K562 (cell line): ENCODE measurements around the gene TULP1. TPM values are rescaled to one million over a fixed set of nuclear protein-coding genes. Genes with fewer than 3 reads are reported as not detected.
A peak's percentile ranks its signal among the peaks of the same experiment; 100 is the strongest.

Experiments used
- FOSL1 ChIP-seq: fragments of 200-800 bp; sonication (Bioruptor generic); conservative IDR thresholded peaks from 2 replicates; pipeline ENCODE4 v1.6.1; 2016; ENCODE audit warnings: missing genetic modification characterization, missing compliant biosample characterization
- POLR2G ChIP-seq: fragments of 200-400 bp; formaldehyde crosslinking; IDR thresholded peaks from 2 replicates; pipeline ENCODE4 v1.6.1; 2017; ENCODE audit warnings: low read depth, mild to moderate bottlenecking, antibody characterized with exemption, low read length, moderate library complexity
- RNF2 ChIP-seq: sonication (generic); IDR thresholded peaks from 2 replicates; pipeline ENCODE4 v1.6.1; 2016
- SMAD1 ChIP-seq: fragments of 150-350 bp; IDR thresholded peaks from 2 replicates; pipeline ENCODE4 v1.6.1; 2014; ENCODE audit warnings: low read length, low read depth; ENCODE audit not compliant: partially characterized antibody
- SMARCB1 ChIP-seq: IDR thresholded peaks from 2 replicates; pipeline ENCODE4 v1.6.1; 2011; ENCODE audit warnings: improper control_type of control experiment, low read depth; ENCODE audit not compliant: insufficient read length
- TCF7L2 ChIP-seq: fragments of 150-350 bp; IDR thresholded peaks from 2 replicates; pipeline ENCODE4 v1.6.1; 2016; ENCODE audit warnings: low read depth, mild to moderate bottlenecking, low read length, moderate library complexity
- TEAD1 ChIP-seq, 2 experiments: fragments of 450-650 bp in 1 of 2; sonication (generic) in 1 of 2; formaldehyde crosslinking; IDR thresholded peaks; 2 replicates each; pipeline versions ENCODE4 v1.4.0 to v1.8.0; 2020 to 2022; ENCODE audit warnings: mild to moderate bottlenecking in 2 of 2, missing genetic modification reagents in 1 of 2
- ZFX ChIP-seq: sonication (generic); formaldehyde crosslinking; IDR thresholded peaks from 2 replicates; pipeline ENCODE4 v1.8.0; 2022; ENCODE audit warnings: mild to moderate bottlenecking, missing genetic modification reagents, moderate library complexity
- polyA plus RNA-seq, 8 experiments: library from polyadenylated mRNA; depleted of rRNA in 4 of 8; stranded (reverse) in 5 of 8; unstranded in 3 of 8; fragments of >200 nt; fragmentation: Nextera tagmentation in 2 of 8; fragmentation: Illumina TruSeq in 1 of 8; extraction: Ambion mirVana in 2 of 8; extraction: Trizol in 1 of 8; gene quantifications; 2 replicates each; pipeline versions ENCODE4 v1.2.1 to v1.2.3, GENCODE V29; 2011 to 2014; ENCODE audit warnings: inconsistent platforms in 1 of 8, missing spikeins in 1 of 8
- total RNA-seq, 7 experiments: library from RNA; depleted of rRNA in 6 of 7; stranded (reverse); fragments of >200 nt in 6 of 7; fragmentation: Illumina TruSeq in 2 of 7; extraction: Trizol in 2 of 7; gene quantifications; 2 replicates each; pipeline versions ENCODE4 v1.2.1 to v1.2.3, GENCODE V29; 2011 to 2021; ENCODE audit warnings: low replicate concordance in 1 of 7
- TF ChIP-seq, protein P1 (sequence below): fragments of 200-800 bp; sonication (Bioruptor generic); IDR thresholded peaks from 2 replicates; pipeline ENCODE4 v1.6.1; 2017; ENCODE audit warnings: missing genetic modification characterization, missing compliant biosample characterization
- TF ChIP-seq, protein P2 (sequence below): sonication (generic); formaldehyde crosslinking; IDR thresholded peaks from 2 replicates; pipeline ENCODE4 v1.8.1; 2023; ENCODE audit warnings: missing genetic modification reagents, mild to moderate bottlenecking, borderline replicate concordance
- TF ChIP-seq, protein P3 (sequence below): fragments of 150-350 bp; conservative IDR thresholded peaks from 2 replicates; pipeline ENCODE4 v1.6.1; 2014; ENCODE audit warnings: low read length
- TF ChIP-seq, protein P4 (sequence below): fragments of 450-650 bp; IDR thresholded peaks from 2 replicates; pipeline ENCODE4 v1.6.1; 2018; ENCODE audit not compliant: partially characterized antibody

TULP1 gene
- total and polyA plus RNA-seq, 9 of the 15 experiments (the other 6 are each of a cell fraction or from before 2014, with no cell fraction given), result 0.06 to 0.17 (median 0.09) TPM; not detected in 6

DNA sequence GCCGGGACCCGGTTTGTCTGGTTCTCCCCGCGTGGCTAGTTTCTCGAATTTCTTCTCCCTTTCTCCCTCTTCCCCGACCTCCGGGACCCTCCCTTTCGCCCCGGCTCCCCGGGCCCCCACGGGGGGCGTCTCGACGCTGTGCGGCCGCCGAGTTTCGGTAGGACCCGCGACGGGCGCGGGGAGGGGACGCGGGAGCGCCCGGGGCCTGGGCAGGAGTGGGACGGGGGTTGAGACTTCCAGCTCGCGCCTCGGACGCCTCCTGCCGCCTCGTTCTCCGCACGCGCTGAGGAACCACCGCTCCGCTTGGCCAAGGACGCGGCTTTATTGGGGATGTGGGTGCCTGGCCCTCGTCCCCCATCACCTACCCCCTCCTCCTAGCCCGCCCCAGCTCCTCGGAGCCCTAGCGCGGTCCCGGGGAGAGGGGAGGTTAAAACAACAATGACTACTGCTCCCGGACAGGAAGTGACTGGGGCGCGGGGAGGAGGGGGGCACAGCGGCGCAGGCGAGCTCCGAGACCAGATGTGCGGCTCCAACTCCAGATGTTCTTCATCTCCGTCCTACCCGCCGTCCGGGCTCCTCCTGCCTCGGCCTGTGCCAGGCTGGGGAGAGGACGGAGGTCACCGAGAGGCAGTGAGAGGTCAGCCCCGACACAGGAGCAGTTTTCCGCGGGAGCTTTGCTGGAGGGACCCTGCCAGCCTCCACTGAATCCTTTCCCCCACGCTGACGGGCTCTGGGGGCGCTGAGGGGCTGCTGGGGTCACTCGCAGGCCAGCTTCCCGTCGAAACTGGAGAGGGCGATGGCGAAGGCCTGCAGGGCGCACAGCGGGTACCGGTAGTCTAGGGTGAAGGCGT is 14.9 kb downstream of the TULP1 start (continued):
- TF ChIP-seq, protein P1, sequence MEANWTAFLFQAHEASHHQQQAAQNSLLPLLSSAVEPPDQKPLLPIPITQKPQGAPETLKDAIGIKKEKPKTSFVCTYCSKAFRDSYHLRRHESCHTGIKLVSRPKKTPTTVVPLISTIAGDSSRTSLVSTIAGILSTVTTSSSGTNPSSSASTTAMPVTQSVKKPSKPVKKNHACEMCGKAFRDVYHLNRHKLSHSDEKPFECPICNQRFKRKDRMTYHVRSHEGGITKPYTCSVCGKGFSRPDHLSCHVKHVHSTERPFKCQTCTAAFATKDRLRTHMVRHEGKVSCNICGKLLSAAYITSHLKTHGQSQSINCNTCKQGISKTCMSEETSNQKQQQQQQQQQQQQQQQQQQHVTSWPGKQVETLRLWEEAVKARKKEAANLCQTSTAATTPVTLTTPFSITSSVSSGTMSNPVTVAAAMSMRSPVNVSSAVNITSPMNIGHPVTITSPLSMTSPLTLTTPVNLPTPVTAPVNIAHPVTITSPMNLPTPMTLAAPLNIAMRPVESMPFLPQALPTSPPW (CRISPR knock-in tag), result peak; percentile 89
- TF ChIP-seq, protein P2, sequence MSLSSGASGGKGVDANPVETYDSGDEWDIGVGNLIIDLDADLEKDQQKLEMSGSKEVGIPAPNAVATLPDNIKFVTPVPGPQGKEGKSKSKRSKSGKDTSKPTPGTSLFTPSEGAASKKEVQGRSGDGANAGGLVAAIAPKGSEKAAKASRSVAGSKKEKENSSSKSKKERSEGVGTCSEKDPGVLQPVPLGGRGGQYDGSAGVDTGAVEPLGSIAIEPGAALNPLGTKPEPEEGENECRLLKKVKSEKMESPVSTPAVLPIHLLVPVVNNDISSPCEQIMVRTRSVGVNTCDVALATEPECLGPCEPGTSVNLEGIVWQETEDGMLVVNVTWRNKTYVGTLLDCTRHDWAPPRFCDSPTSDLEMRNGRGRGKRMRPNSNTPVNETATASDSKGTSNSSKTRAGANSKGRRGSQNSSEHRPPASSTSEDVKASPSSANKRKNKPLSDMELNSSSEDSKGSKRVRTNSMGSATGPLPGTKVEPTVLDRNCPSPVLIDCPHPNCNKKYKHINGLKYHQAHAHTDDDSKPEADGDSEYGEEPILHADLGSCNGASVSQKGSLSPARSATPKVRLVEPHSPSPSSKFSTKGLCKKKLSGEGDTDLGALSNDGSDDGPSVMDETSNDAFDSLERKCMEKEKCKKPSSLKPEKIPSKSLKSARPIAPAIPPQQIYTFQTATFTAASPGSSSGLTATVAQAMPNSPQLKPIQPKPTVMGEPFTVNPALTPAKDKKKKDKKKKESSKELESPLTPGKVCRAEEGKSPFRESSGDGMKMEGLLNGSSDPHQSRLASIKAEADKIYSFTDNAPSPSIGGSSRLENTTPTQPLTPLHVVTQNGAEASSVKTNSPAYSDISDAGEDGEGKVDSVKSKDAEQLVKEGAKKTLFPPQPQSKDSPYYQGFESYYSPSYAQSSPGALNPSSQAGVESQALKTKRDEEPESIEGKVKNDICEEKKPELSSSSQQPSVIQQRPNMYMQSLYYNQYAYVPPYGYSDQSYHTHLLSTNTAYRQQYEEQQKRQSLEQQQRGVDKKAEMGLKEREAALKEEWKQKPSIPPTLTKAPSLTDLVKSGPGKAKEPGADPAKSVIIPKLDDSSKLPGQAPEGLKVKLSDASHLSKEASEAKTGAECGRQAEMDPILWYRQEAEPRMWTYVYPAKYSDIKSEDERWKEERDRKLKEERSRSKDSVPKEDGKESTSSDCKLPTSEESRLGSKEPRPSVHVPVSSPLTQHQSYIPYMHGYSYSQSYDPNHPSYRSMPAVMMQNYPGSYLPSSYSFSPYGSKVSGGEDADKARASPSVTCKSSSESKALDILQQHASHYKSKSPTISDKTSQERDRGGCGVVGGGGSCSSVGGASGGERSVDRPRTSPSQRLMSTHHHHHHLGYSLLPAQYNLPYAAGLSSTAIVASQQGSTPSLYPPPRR, result peak; percentile 45; the same call in 1 of the 2 replicates
- TF ChIP-seq RNF2 (peak; percentile 57; the same call in 1 of the 2 replicates), TEAD1 (CRISPR knock-in tag; IDR thresholded peaks at IDR 0.05) (peak in 1 of 2 experiments; percentile 82; a peak in 1 of 4 replicates), ZFX (CRISPR knock-in tag) (peak; percentile 93), SMAD1 (no peak), SMARCB1 (no peak), POLR2G (peak; percentile 89), FOSL1 (tag) (peak; percentile 57; the same call in 1 of the 2 replicates), TCF7L2 (no peak)
- TF ChIP-seq, protein P3, sequence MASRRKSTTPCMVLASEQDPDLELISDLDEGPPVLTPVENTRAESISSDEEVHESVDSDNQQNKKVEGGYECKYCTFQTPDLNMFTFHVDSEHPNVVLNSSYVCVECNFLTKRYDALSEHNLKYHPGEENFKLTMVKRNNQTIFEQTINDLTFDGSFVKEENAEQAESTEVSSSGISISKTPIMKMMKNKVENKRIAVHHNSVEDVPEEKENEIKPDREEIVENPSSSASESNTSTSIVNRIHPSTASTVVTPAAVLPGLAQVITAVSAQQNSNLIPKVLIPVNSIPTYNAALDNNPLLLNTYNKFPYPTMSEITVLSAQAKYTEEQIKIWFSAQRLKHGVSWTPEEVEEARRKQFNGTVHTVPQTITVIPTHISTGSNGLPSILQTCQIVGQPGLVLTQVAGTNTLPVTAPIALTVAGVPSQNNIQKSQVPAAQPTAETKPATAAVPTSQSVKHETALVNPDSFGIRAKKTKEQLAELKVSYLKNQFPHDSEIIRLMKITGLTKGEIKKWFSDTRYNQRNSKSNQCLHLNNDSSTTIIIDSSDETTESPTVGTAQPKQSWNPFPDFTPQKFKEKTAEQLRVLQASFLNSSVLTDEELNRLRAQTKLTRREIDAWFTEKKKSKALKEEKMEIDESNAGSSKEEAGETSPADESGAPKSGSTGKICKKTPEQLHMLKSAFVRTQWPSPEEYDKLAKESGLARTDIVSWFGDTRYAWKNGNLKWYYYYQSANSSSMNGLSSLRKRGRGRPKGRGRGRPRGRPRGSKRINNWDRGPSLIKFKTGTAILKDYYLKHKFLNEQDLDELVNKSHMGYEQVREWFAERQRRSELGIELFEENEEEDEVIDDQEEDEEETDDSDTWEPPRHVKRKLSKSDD, result no peak
- TF ChIP-seq, protein P4, sequence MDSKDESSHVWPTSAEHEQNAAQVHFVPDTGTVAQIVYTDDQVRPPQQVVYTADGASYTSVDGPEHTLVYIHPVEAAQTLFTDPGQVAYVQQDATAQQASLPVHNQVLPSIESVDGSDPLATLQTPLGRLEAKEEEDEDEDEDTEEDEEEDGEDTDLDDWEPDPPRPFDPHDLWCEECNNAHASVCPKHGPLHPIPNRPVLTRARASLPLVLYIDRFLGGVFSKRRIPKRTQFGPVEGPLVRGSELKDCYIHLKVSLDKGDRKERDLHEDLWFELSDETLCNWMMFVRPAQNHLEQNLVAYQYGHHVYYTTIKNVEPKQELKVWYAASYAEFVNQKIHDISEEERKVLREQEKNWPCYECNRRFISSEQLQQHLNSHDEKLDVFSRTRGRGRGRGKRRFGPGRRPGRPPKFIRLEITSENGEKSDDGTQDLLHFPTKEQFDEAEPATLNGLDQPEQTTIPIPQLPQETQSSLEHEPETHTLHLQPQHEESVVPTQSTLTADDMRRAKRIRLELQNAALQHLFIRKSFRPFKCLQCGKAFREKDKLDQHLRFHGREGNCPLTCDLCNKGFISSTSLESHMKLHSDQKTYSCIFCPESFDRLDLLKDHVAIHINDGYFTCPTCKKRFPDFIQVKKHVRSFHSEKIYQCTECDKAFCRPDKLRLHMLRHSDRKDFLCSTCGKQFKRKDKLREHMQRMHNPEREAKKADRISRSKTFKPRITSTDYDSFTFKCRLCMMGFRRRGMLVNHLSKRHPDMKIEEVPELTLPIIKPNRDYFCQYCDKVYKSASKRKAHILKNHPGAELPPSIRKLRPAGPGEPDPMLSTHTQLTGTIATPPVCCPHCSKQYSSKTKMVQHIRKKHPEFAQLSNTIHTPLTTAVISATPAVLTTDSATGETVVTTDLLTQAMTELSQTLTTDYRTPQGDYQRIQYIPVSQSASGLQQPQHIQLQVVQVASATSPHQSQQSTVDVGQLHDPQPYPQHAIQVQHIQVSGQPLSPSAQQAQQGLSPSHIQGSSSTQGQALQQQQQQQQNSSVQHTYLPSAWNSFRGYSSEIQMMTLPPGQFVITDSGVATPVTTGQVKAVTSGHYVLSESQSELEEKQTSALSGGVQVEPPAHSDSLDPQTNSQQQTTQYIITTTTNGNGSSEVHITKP, result peak; percentile 11
